Measurements from ENCODE around the gene COX4I1.
A peak's percentile ranks its signal among the peaks of the same experiment; 100 is the strongest.
"Not testable (repeated sequence)": the region's sequence is repeated elsewhere in the genome, so short reads cannot be mapped to it uniquely, and the experiment has no call there.

The COX4I1 gene

DNA sequence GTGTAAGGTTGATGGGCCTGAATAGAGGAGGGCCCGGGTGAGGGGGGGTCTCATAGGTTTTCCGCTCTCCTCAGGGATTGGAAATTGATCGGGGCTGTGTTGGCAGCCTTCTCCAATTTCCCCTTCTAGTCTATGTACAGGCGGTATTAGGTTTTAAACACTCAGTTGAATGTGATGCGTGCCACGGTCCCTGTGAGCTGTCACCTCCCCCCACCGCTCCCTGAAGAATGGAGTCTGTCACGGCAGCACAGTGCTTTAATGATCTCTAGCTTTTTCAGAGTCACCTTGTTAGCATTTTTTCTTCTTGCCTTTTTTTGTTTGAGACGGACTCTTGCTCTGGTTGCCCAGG, 800 bp downstream of the COX4I1 start:
- DNase-seq (ENCODE audit: low read depth) = no peak

DNA sequence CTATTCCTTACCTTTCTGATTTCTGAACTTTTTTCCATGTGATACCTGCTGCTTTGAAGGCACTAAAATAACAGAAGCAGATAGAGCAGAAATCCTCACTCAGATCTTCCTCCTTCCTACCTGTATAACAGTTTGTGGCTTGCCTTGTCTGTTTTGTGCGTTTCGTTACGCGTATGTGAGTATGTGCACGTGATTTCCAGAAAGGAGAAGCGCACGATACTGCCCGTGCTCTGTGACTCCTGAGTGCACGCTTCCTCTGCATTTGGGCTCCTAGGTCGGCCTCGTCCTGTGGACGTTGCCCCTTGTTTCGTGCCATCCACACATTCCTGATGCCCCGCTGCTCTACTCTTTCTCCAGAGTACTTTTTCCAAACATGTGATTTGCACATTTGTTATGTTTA, 4.1 kb downstream of the COX4I1 start:
- DNase-seq (ENCODE audit: low read depth) = no peak

DNA sequence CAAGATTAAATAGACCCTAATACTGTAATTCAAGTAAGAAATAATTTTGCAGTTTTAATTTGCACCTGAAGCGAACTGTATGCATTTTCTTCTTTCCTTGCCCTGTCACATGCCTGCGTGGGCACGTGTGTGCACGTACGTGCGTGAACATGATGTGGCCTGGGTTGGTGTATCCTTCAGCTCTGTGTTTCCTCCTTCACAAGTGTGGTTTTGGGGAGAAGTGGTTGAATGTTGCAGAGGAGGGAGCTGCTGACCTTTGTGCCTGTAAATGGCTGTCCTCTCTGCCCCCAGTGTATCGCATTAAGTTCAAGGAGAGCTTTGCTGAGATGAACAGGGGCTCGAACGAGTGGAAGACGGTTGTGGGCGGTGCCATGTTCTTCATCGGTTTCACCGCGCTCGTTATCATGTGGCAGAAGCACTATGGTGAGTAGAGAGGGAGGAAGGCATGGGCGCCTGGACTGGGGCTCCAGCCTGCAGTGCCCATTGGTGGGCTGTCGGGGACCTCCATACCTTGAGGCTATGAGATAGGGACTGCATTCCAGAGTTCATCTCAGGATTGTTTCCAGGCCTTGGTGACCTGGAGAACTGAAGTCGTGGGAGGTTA, 6.0 kb downstream of the COX4I1 start:
- DNase-seq (ENCODE audit: low read depth) = no peak

- DNase-seq (ENCODE audit: low read depth) = no peak
Observed at GRCh38 chr16:85806539-85806938, 7.0 kb downstream of the COX4I1 start.

DNA sequence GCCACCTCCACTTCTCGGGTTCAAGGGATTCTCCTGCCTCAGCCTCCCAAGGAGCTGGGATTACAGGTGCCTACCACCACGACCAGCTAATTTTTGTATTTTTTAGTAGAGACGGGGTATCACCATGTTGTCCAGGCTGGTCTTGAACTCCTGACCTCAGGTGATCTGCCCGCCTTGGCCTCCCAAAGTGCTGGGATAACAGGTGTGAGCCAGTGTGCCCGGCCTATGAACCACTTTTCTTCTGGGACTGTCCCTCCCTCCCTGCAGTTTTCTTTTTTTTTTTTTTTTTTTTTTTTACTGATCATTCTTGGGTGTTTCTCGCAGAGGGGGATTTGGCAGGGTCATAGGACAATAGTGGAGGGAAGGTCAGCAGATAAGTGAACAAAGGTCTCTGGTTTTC, 7.8 kb downstream of the COX4I1 start:
- not testable (repeated sequence) for DNase-seq (ENCODE audit: low read depth)

GRCh38 chr16:85808104-85808503, 8.6 kb downstream of the COX4I1 start:
- not testable (repeated sequence) for DNase-seq (ENCODE audit: low read depth)

DNA sequence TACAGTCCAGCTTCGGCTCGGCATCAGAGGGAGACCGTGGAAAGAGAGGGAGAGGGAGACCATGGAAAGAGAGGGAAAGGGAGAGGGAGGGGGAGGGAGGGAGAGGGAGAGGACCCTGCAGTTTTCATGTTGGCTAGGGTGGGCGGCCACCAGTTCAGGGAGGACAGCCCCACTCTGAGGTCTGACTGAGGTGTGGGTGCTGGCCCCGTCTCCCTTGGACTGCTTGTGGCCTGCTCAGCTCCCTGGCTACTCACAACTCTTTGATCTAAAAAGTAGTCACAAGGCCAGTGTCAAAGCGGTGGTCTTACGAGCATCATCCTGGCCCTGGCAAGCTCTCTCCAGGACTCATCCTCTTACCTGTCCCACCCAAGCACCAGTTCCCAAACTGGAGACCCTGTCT, 9.4 kb downstream of the COX4I1 start:
- no peak for DNase-seq (ENCODE audit: low read depth)

GRCh38 chr16:85809645-85810044, 10.2 kb downstream of the COX4I1 start:
- DNase-seq (ENCODE audit: low read depth) = no peak

- no peak for DNase-seq (ENCODE audit: low read depth)
Observed at GRCh38 chr16:85810097-85810741, 10.7 kb downstream of the COX4I1 start.

- DNase-seq (ENCODE audit: low read depth) = no peak
Observed at GRCh38 chr16:85810742-85811115, 11.2 kb downstream of the COX4I1 start.

DNA sequence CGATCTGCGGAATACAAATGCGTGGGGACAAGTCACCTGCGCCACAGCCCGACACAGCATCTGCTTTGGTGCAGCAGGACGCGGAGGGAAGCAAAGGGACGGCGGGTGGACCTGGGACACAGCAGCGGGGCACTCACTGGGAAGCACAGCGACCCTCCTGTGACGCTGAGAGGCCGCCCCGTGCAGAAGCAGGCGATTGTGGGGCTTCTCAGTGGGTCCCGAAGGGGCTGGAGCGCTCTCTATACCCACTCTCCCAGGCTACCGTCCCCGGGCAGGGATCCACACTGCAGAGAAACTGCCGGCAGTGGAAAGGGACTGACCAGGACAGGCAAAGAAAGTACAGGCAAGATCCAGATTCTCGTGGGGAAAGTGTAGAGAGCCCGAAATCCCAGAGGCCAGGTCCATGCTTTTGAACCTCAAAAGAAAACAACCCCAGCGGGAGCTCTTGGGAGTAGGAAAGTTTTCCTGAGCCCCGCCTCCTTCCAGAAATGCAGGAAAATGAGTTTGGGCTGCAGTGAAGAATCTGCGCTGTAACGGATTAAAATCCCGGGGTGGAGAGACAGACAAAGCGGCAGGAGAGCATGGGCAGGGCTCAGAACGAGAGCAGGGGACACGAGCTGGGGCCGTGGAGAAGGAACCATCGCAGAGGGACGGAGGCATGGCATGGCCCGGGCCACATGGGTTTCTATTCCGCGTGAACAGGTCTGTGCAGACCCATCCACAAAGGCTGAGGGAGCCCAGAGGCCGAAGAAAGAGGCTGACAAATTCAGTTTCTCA, 12.7 kb downstream of the COX4I1 start:
- DNase-seq (ENCODE audit: low read depth) = no peak

DNA sequence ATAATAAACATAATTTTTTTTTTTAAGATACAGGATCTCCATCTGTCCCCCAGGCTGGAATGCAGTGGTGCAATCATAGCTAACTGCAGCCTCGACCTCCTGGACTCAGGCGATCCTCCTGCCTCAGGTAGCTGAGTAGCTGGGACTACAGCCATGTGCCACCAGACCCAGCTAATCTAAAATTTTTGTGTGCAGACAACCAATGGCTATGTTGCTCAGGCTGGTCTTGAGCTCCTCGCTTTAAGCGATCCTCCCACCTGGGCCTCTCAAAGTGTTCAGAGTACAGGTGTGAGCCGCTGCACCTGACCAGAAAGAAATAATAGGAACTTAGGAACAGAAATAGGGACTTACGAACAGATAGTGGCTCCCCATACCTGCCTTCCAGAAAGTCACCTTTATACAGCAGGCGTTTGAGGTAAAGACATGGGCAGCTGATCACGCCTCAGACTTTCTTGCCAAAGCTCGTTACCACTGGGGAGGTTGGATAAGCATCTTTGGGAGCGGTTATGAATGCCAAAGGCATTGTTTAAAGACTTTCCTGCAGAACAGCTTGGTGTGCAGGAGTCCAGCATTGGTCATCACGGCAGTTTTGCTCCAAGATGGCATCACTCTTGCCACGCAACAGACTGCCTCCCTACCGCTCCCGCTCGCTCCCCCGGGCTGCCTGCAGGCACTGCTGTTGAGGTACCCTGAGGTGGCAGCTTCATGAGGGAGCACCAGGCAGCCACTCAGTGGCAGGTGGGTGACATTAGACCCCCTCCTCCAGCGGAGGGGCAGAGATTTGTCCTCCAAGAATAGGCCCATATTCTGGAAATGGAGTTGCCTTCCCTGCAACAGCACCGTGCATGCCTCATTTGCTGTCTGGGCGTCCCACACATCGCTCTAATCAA, 13.6 kb downstream of the COX4I1 start:
- no peak for DNase-seq (ENCODE audit: low read depth)

DNA sequence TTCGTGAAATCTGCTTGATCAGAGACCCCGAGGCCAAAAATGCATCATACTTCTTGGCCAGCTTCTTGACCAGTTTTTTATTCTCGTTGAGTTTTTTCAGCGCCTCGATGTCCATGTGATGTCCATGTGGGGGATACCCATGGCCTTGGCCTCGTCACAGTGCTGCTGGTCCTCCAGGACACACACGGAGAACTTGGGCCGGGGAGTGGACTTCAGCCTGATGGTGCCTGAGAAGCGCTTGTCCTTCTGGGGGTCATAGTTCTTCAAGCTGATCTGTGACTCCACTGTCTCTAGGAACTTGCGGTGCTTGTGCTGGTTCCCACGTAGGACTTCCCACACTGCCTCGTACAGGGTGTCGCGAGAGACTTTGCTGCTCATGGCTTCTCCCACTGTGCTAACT, 16.7 kb downstream of the COX4I1 start:
- DNase-seq (ENCODE audit: low read depth) = no peak

DNA sequence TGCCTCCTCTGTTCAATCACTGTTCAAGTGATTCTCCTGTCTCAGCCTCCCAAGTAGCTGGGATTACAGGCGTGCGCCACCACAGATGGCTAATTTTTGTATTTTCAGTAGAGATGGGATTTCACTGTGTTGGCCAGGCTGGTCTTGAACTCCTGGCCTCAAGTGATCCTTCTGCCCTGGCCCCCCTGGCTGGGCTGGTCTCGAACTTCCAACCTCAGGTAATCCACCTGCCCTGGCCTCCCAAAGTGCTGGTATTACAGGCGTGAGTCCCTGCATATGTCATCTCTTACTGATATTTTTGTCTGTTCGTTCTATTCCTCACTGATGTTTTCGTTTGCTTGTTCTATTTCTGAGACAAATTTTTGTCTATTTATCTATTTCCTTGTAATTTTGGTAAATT, 17.7 kb downstream of the COX4I1 start:
- not testable (repeated sequence) for DNase-seq (ENCODE audit: low read depth)

DNA sequence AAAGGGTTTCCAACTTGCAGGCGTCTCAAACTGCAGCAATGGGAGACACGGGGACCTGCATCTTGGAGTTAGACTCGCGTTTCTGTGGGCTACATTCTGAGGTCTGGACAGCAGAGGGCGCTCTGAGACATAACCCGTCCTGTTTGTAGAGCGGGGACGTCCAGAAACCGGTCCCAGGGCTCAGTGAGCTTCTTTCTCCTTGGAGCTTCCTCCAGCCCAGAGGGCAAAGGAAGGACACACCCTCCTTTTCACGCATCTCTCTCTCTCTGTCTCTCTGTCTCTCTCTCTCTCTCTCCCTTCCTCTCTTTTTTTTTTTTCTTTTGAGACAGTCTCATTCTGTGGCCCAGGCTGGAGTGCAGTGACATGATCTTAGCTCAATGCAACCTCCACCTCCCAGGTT, 19.8 kb downstream of the COX4I1 start:
- DNase-seq (ENCODE audit: low read depth) = peak; percentile 72

DNA sequence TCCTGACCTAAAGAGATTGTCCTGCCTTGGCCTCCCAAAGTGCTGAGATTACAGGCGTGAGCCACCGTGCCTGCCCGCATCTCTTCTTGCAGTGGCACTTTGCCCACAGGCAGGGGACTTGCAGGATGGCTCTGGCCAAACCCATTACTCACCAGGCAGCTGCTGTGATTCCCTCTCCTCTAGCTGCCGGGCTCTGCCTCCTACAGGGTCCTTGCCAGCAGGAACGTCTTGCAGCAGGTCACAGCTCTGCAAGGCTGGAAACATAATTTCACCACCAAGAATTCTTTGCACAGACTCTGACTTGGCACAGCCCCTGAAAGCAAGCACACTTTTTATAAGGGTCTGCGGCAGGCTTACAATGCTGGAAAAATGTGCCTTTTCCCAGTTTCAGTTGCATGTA, 20.3 kb downstream of the COX4I1 start:
- no peak for DNase-seq (ENCODE audit: low read depth)

GRCh38 chr16:85820604-85821372, 21.3 kb downstream of the COX4I1 start:
- DNase-seq (ENCODE audit: low read depth) = no peak

DNA sequence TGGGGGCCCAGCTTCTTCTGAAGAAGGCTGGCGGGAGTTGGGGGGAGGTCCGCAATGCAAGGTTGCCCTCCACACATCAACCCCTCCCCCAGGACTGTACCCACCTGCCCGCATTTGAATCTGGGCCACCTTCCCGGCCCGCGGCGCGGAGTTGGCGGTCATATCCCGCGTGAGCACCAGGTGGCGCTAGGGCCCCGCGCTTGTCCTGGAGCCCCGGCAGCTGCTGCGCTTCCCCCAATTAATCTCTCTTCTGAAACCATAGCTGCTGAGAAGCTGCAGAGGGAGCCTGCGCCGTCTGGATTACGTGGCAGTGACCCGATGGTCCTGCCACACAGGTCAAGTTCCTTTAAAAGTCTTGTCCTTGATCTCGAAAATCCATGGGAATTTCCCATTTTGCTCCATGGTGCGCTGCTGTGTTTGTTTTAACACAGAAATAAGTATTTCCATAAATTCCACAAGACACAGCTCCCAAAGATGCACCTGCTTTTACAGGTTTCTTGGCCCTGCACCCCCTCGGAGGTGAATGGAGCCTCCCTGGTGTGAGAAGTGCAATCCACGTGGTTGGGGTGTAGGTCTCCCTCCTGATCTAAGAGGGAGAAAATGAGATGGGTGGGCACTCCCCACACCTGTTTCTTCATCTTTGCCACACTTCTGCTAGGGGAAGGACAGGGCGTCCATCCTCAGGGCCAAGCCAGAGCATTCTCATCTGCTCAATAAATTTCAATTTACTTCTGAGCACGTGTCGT, 22.1 kb downstream of the COX4I1 start:
- peak; percentile 68 for DNase-seq (ENCODE audit: low read depth)

- no peak for DNase-seq (ENCODE audit: low read depth)
Observed at GRCh38 chr16:85822145-85822544, 22.6 kb downstream of the COX4I1 start.

GRCh38 chr16:85823328-85823920, 23.9 kb downstream of the COX4I1 start:
- DNase-seq (ENCODE audit: low read depth) = no peak
